Measurements from ENCODE around the gene PRSS57.

Gene PRSS57

GRCh38 chr19:694481-695351 is 536 bp downstream of the PRSS57 start:
- TF ChIP-seq YY1 (IDR thresholded peaks at IDR 0.05; ENCODE audit: low read depth) (no peak), TEAD4 (IDR thresholded peaks at IDR 0.05) (no peak), USF1 (IDR thresholded peaks at IDR 0.05) (no peak)
- TF ChIP-seq, protein P1, sequence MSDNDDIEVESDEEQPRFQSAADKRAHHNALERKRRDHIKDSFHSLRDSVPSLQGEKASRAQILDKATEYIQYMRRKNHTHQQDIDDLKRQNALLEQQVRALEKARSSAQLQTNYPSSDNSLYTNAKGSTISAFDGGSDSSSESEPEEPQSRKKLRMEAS (IDR thresholded peaks at IDR 0.05) = no peak

DNA sequence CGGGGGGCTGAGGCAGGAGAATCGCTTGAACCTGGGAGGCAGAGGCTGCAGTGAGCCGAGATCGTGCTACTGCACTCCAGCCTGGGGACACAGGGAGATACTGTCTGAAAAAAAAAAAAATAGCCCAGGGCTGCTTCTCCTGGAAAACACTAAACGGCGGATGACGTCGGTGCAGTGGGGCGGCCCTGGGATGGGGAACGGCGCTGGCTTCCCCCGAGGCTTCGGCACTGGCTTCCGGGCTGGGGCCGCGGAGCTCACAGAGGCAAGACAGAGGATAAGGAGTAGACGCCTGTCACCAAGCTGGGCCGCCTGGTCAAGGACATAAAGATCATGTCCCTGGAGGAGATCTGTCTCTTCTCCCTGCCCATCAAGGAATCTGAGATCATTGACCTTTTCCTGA is 5.0 kb downstream of the PRSS57 start:
- TF ChIP-seq TEAD4 (IDR thresholded peaks at IDR 0.05) (no peak), FOXM1 (IDR thresholded peaks at IDR 0.05; ENCODE audit: borderline replicate concordance, low read depth) (no peak), CREB1 (IDR thresholded peaks at IDR 0.05; ENCODE audit: low read depth) (no peak), USF1 (IDR thresholded peaks at IDR 0.05) (no peak), TAF1 (IDR thresholded peaks at IDR 0.05; ENCODE audit: low read depth) (no peak), EGR1 (IDR thresholded peaks at IDR 0.05) (no peak), ZBTB7A (IDR thresholded peaks at IDR 0.05; ENCODE audit: low read depth) (no peak), RAD21 (IDR thresholded peaks at IDR 0.05; ENCODE audit: low read depth) (no peak), TCF12 (IDR thresholded peaks at IDR 0.05; ENCODE audit: low read depth) (no peak), NFIC (IDR thresholded peaks at IDR 0.05) (no peak), CEBPB (IDR thresholded peaks at IDR 0.05) (no peak), YY1 (IDR thresholded peaks at IDR 0.05; ENCODE audit: low read depth) (no peak), EP300 (IDR thresholded peaks at IDR 0.05; ENCODE audit: borderline replicate concordance) (no peak)
- TF ChIP-seq, protein P1 (IDR thresholded peaks at IDR 0.05) = no peak
- TF ChIP-seq, protein P2, sequence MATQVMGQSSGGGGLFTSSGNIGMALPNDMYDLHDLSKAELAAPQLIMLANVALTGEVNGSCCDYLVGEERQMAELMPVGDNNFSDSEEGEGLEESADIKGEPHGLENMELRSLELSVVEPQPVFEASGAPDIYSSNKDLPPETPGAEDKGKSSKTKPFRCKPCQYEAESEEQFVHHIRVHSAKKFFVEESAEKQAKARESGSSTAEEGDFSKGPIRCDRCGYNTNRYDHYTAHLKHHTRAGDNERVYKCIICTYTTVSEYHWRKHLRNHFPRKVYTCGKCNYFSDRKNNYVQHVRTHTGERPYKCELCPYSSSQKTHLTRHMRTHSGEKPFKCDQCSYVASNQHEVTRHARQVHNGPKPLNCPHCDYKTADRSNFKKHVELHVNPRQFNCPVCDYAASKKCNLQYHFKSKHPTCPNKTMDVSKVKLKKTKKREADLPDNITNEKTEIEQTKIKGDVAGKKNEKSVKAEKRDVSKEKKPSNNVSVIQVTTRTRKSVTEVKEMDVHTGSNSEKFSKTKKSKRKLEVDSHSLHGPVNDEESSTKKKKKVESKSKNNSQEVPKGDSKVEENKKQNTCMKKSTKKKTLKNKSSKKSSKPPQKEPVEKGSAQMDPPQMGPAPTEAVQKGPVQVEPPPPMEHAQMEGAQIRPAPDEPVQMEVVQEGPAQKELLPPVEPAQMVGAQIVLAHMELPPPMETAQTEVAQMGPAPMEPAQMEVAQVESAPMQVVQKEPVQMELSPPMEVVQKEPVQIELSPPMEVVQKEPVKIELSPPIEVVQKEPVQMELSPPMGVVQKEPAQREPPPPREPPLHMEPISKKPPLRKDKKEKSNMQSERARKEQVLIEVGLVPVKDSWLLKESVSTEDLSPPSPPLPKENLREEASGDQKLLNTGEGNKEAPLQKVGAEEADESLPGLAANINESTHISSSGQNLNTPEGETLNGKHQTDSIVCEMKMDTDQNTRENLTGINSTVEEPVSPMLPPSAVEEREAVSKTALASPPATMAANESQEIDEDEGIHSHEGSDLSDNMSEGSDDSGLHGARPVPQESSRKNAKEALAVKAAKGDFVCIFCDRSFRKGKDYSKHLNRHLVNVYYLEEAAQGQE (IDR thresholded peaks at IDR 0.05; ENCODE audit: low read depth) = no peak

- TF ChIP-seq EP300 (IDR thresholded peaks at IDR 0.05; ENCODE audit: borderline replicate concordance) (no peak), YY1 (IDR thresholded peaks at IDR 0.05; ENCODE audit: low read depth) (no peak), NFIC (IDR thresholded peaks at IDR 0.05) (no peak), FOXM1 (IDR thresholded peaks at IDR 0.05; ENCODE audit: borderline replicate concordance, low read depth) (no peak), RAD21 (IDR thresholded peaks at IDR 0.05; ENCODE audit: low read depth) (no peak), EGR1 (IDR thresholded peaks at IDR 0.05) (no peak), TAF1 (IDR thresholded peaks at IDR 0.05; ENCODE audit: low read depth) (no peak), USF1 (IDR thresholded peaks at IDR 0.05) (no peak), CEBPB (IDR thresholded peaks at IDR 0.05) (no peak), ZBTB7A (IDR thresholded peaks at IDR 0.05; ENCODE audit: low read depth) (no peak), TCF12 (IDR thresholded peaks at IDR 0.05; ENCODE audit: low read depth) (no peak), TEAD4 (IDR thresholded peaks at IDR 0.05) (no peak), CREB1 (IDR thresholded peaks at IDR 0.05; ENCODE audit: low read depth) (no peak)
- TF ChIP-seq, protein P2 (IDR thresholded peaks at IDR 0.05; ENCODE audit: low read depth) = no peak
- TF ChIP-seq, protein P1 (IDR thresholded peaks at IDR 0.05) = no peak
These were observed 6.3 kb downstream of the PRSS57 start for GRCh38 chr19:688992-689391.

GRCh38 chr19:688214-688613 is 7.0 kb downstream of the PRSS57 start:
- TF ChIP-seq NFIC (IDR thresholded peaks at IDR 0.05) = no peak
- peak; percentile 51; the same call in 1 of the 2 replicates for TF ChIP-seq CEBPB (IDR thresholded peaks at IDR 0.05)

- TF ChIP-seq, protein P1 (IDR thresholded peaks at IDR 0.05) = no peak
- TF ChIP-seq NFIC (IDR thresholded peaks at IDR 0.05) = no peak
- no peak for TF ChIP-seq YY1 (IDR thresholded peaks at IDR 0.05; ENCODE audit: low read depth)
- no peak for TF ChIP-seq EGR1 (IDR thresholded peaks at IDR 0.05)
- TF ChIP-seq ZBTB7A (IDR thresholded peaks at IDR 0.05; ENCODE audit: low read depth) = no peak
- no peak for TF ChIP-seq CEBPB (IDR thresholded peaks at IDR 0.05)
- TF ChIP-seq TCF12 (IDR thresholded peaks at IDR 0.05; ENCODE audit: low read depth) = no peak
- TF ChIP-seq, protein P2 (IDR thresholded peaks at IDR 0.05; ENCODE audit: low read depth) = no peak
- TF ChIP-seq USF1 (IDR thresholded peaks at IDR 0.05) = no peak
- TF ChIP-seq CREB1 (IDR thresholded peaks at IDR 0.05; ENCODE audit: low read depth) = no peak
- TF ChIP-seq TAF1 (IDR thresholded peaks at IDR 0.05; ENCODE audit: low read depth) = no peak
- TF ChIP-seq RAD21 (IDR thresholded peaks at IDR 0.05; ENCODE audit: low read depth) = no peak
- TF ChIP-seq EP300 (IDR thresholded peaks at IDR 0.05; ENCODE audit: borderline replicate concordance) = no peak
- TF ChIP-seq TEAD4 (IDR thresholded peaks at IDR 0.05) = no peak
- TF ChIP-seq FOXM1 (IDR thresholded peaks at IDR 0.05; ENCODE audit: borderline replicate concordance, low read depth) = no peak
These were observed 7.6 kb downstream of the PRSS57 start for GRCh38 chr19:687569-688166.

All from Ishikawa (cell line).